PC-9 (cell line): ENCODE measurements around the gene CTSE.

Source experiments
- CTCF ChIP-seq: fragments of 200-600 bp; sonication (generic); conservative IDR thresholded peaks from 2 replicates; pipeline ENCODE4 v1.6.1; 2017; ENCODE audit warnings: mixed run types, antibody characterized with exemption, mild to moderate bottlenecking, moderate library complexity
- EZH2 ChIP-seq: fragments of 200-600 bp; sonication (generic); IDR thresholded peaks from 2 replicates; pipeline ENCODE4 v1.8.0; 2017; ENCODE audit warnings: antibody characterized with exemption, low read depth

DNA sequence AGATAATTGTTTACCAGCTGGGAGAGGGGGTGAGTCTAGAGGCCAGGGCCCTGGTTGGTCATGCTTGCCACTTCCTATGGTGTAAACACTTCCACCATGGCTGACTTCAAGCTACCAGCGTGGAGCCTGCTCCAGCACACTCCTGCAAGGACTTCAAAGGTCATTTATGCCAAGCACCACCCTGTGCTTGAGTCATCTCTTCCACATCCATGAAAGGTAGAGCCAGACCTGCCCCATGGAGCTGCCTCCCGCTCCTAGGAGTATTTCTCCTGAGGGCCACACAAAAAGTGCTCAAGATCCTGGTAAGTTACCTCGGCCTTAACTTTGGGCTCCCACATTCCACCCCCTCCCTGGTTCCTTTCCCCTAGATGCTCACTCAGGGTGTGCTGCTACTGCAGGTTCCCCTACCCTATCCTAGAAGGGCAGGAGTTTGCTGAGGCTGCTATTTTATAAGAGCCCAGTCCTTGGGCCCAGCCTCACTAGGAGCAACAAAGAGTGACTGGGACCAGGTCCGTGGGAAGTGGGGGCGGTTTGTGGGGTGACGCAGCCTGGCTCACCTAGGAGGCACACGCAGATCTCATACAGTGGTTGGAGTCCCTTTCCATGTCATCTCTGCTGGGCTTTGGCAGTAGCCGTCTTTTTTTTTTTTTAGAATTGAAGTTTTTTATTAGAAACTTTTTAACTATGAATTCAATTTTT is 22.9 kb downstream of the CTSE start:
- TF ChIP-seq CTCF = no peak
- no peak for TF ChIP-seq EZH2
